ENCODE data around the gene PFDN6.
"Not testable (repeated sequence)": the region's sequence is repeated elsewhere in the genome, so short reads cannot be mapped to it uniquely, and the experiment has no call there.

PFDN6 gene

DNA sequence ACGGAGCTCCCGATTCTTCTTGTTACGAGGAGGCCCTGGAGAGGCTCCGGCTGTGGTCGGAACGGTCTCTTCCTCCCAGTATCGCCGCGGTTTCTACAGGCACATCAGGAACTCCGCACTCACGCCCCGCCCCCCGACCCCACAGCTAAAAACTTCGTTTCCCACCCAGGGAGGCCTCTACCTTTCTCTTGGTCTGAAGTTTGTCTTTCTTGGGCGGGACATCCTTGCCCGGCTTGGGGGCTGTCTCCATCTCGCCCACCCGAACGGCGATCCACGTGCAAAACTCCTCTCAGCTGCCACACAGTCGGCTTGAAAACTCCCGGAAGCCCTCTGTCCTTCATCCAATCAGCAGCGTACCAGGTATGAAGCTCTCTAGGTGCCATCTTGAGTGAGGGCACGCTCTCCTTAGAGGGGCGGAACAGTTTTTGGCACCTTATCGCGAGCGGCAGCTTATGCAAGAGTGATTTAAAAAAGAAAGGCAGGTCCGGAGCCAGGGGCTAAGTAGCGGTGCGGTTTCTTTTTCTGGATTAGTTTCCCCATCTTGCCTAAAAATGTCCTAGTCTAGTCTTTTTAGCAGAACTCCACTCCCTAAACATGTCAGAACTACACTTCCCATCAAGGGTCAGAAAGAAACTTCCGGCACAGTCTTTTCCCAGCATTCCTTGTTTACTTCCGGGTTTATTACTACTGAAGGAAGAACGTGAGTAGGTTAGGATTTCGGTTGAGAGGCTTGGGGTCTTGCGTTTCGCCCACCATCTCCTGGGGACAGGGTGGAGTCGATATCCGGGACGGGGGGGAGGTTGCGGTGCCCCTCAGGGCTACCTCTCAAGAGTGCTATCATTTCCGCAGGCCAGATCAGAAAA is at the start of gene PFDN6, which contains the start of gene WDR46:
Gene PFDN6, plus strand, starts transcription at position 681 of the 863 bp plus-strand sequence. CDS start 256 bp downstream, outside the sequence.
Gene WDR46, minus strand, starts transcription at position 319 of the 863 bp plus-strand sequence. Its CDS starts 69 bp downstream, at position 250.
- peak; percentile 98 for DNase-seq (ENCODE audit: low spot score)

DNA sequence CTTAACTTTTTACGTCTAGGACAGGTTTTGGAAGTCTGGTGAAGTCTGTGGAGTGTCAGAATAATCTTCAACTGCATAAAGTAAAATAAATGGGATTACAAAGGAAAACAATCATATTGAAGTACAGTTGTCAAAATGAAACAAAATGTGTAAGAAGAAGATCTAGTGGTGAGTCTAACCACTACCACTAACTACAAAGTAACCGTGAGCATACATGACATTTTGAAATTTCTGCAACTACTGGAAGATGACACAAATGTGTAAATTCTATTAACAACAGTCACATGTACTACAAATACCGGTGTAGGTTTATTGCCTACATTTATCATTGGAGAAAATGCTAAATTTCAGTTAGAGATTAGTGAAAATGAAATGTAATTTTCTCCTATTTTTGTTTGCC is 47.4 kb upstream of the PFDN6 start:
- DNase-seq (ENCODE audit: low spot score): no peak

DNA sequence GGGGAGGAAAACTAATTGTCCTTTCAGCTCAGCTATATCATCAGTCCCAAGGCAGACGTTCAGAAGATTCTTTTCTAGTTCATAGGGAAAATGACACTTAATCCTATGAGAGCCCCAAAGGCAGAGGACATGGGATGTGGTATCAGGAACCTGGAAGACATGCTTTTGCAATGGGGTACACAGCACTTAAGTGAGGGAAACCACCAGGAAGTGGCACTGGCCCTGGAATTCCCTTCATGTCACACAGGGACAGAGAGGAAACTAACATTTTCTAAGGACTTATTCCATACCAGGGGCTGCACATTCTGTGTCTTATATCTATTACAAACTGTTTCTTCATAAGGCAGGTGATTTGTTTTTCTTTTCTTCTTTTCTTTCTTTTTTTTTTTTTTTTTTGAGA is 45.9 kb upstream of the PFDN6 start:
- no peak for DNase-seq (ENCODE audit: low spot score)

DNA sequence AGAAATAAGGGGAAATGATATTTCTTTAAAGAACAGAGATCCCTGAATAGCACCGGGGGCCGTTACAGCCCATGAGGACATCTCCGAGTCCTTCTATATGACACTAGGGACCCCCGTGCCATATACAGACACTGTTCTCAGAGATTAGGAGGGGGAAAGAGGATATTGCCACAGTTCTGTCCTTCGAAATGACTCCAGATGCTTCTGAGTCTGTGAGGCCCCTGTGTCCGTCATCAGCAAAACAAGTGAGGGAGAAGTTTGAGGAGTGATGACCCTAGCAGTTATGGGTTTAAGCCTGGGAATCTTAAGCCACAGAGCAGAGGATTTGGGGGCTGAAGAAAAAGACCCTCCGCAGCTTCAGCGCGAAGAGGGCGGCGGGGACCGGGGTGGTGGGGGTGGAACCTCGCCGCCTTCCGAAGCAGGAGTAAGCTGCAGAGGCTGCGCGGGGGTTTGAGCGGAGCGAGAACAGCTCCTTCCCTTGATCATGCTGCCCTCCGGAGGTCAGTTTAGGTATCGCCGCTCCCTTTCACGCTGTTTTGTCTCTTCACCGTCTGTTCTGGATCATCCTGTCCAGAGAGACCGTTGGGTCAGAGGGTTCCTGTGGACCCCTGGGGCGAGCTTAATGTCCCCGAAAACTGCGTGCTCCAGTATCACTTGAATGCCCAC is 41.3 kb upstream of the PFDN6 start:
- DNase-seq (ENCODE audit: low spot score): peak; percentile 92

DNA sequence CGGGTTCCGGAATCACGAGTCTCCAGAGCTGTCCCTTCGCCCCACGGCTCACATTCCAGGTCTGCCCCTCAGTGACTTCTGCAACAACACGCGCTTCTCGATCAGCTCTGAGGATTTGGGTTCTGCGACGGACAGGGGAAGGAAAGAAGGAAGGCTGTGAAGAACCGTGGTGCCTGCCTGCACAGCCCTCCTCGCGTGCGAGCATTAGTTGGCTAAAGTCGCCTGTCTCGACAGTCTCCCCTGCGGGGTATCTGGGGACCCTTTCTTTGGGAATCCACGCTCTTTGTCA is 40.8 kb upstream of the PFDN6 start:
- DNase-seq (ENCODE audit: low spot score): no peak

DNA sequence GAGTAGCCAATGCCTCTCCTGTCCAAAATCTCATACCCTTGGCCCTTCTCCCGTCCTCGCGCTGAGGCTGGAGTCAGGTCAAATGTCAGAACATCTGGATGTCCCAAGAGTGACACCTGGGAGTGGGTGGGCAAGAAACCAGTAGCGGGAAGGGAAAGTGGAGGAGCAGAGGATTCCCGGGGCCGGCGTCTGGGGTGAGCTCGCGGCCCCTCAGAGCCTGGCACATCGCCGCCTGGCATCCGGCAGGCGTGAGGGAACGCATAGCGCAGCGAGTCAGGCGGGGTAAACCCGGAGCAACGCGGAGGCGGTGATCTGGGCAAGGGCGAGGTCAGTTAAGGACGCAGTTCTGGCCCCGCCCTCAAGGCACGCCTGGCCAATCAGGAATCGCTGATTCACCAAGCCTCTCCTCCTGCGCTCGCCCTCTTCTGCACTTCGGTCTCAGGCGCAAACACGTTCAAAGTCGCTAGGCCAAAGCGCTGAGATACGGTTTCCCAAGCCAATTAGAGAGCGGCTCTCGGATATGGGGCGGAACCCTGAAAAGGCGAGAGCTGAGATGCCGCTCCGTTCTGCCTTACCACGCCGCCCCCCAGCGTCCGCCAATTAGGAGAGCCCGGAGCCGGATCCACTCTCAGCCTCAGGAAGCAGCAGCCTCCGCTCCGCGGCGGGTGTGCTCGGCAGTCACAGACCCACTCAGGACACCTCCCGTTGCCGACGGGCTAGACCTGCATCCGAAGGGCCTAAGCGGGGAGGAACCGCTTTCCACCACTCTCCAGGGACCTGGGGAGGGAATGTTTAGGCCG is 40.3 kb upstream of the PFDN6 start:
- DNase-seq (ENCODE audit: low spot score): peak; percentile 100

DNA sequence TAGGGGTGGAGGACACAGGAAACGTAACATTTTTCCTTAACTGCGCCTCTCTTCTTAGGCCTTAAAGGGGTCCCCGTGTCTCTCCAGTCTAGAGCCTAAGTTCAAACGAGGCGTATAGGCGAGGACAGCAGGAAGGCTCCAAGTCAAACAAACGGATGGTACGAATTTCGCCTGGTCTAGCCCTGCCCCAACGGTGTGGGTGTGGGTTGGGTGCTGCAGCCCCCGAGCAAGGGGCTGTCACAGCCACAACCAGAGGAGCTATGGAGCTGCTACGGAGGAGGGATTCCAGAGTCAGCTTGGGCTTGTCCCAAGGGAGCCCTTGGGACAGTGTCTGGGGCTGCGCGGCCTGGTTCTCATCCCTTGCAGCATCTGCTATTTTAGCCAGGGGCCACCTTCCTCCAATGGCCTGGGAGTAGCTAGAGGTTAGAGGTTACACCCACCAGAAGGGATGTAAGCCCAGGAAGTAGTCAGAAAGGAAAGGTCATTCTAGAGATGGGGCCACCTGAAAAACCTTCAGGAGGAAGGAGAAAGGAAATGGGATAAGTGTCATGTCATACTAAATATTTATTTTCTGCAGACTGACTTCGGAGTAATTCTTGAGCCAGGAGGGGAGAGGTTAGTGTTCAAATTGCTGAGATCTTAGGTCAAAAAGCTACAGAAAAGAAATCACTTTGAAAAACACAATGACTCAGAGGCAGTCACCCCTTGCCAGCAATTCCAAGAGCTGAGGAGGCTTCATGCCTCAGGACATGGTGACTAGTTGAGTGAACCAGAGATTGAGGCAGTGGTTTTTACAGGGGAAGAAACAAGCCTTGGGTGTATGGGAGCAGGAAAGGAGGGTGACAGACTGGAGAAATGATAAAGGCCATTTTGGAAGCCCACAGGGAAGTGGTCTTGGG is 39.4 kb upstream of the PFDN6 start:
- no peak for DNase-seq (ENCODE audit: low spot score)

DNA sequence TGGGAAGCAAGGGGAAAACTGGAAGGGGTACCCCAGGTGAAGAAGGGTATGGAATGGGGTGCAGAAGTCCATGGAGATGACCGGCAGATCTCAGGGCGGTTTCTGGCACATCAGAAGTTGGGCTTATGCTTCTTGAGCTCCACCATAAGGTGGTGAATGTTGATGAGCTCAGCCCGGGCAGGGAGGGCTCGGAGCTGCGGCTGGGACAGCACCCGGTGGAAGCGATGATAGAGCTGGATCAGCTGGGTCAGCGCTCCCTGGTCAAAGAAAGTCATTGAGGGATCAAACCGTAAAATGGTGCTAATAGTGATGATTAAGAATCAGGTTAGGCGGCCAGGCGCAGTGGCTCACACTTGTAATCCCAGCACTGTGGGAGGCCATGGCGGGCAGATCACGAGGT is 38.7 kb upstream of the PFDN6 start:
- DNase-seq (ENCODE audit: low spot score): no peak

DNA sequence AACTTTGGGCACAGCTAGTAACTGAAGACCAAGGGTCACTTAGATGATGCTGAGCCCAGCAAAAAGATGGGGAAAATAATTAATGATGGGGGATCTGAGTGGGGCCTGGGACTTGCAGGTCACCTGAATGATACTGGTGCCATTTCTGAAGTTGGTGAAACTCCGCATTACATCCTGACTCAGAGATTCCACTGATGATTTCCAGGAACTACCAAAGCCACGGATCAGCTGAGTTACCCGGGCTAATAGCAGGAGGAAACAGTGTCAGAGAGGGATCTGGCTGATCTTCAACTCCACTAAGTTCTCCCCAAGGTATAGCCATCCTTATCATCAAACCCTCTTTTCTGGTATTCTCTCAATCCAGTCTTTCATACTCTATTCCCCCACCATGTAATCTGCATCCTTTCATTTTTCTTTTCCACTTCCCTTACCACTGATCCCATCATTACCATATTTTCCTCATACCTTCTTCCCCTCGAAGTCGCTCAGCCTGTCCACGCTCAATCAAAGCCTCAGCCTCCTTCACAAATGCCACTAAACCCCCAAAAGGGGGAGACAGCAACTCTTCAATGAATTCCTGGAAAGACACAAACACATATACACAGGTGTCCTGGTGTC is 37.9 kb upstream of the PFDN6 start:
- no peak for DNase-seq (ENCODE audit: low spot score)

DNA sequence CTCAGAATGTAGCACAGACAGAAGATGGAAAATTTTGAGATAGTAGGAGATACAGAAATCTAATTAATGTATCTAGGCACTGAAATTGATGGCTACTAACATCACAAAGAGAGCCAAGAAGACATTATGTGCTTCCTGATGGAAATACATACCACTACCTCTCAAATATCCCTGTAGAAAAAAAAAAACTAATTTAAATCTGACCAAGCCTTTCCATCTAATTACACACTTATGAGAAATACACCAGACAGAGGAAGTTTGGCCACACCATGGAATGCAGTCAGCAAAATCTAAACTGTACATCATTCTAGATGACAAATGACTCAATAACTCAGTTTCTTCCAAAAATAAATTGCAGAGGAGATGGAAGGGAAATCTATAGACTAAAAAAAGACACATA is 36.6 kb upstream of the PFDN6 start:
- no peak for DNase-seq (ENCODE audit: low spot score)

DNA sequence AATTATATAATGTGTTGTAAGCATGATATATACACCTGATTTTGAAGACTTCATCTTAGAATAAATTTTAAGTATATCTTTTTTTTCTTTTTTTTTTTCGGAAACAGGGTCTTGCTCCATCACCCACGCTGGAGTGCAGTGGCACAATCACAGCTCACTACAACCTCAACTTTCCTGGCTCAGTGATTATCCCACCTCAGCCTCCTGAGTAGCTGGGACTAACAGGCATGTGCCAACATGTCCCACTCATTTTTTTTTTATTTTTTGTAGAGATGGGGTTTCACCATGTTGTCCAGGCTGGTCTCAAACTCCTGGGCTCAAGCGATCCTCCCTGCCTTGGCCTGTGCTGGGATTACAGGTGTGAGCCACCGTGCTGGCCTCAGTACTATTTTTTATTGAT is 34.8 kb upstream of the PFDN6 start:
- DNase-seq (ENCODE audit: low spot score): no peak

DNA sequence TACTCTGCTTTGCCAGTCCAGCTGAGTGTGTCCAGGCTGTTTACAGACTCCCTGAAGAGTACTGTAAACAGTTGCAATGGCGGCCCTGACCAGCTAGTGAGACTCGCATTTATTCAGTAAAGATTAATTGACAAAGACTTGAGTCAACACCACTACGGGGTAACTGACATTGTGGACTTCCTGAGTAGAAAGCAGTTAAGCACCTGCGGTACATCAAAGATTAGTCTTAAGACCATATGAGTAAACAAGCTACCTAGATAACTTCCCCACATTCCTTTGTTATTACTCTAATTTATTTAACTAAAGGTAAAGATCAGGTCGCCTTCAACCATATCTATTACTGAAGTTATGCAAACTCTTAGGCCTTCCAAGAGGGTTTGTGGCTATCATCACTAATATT is 30.4 kb upstream of the PFDN6 start:
- no peak for DNase-seq (ENCODE audit: low spot score)

DNA sequence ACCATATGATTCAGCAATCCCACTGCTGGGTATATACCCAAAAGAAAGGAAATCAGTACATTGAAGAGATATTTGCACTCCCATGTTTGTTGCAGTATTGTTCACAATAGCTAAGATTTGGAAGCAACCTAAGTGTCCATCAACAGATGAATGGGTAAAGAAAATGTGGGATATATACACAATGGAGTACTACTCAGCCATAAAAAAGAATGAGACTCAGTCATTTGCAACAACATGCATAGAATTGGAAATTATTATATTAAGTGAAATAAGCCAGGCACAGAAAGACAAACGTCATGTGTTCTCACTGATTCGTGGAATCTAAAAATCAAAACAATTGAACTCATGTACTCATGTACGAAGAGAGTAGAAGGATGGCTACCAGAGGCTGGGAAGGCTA is 26.9 kb upstream of the PFDN6 start:
- DNase-seq (ENCODE audit: low spot score): not testable (repeated sequence)

DNA sequence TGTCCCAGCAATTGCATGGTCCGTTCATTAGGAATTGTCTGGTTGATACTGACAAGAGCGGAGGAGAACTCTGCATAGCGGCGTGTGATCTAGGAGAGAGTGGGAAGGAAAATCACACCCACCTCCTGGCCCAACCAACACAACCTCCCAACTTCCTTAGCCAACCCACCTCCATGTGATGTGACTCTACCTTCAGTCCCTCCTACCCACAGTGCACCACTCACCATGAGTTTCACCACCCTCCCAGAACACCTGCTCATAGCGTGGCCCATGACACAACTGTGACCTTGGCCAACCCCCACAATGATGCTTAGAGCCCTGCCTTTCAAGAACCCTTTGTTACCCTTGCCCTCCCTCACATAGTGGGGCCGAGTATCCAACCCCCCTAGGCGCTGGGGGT is 25.4 kb upstream of the PFDN6 start:
- no peak for DNase-seq (ENCODE audit: low spot score)

DNA sequence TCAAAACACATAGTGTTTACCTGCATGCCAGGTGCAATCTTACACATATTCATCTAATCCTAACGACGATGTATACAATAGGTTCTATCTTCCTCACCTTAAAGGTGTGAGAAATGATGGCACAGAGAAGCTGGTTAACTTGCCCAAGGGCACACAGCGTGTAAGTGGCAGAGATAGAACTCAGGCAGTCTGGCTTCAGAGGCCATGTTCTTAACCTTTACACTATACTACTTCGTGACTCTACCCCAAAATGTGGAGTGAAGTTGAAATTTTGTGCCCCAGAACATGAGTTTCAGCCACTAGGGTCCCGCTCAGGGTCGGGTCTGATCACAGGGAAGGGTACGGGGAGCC is 18.3 kb upstream of the PFDN6 start:
- no peak for DNase-seq (ENCODE audit: low spot score)

DNA sequence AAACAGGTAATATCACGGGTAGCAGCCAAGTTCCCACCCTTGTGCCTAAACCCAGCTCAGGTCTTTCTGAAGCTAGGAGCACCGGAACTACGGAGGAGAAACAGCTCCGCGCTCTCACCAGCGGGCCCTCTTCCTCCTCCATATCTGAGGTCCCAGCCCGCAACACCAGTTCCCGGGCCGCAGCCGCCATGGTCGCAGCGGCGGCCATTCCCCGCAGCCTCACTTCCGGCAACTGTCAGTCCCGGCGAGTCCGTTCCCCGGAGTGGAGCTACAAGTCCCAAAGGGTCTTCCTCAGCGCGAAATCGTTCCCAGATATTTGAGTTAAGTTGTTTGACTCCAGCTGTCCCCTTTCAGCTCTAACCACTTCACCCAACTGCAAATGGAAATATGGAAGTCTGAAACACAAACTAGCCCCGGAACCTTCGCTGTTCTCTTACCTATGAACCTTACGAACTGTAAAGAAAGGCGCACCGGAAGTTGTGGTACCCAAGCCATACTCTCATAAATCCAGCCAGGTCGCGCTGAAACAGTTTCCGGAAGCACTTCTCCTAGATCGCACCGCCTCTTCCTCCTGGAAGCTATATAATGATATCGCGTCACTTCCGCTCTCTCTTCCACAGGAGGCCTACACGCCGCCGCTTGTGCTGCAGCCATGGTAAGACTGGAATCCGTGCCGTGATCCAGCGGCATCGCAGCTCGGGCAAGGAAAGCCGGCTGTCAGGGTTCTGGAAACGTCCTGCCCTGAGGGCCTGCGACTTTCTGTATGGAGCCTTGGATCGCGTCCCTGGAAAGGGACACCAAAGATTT is 17.7 kb upstream of the PFDN6 start, which contains the start of the genes RPS18 and VPS52:
Gene RPS18, plus strand, starts transcription at position 608 of the 807 bp plus-strand sequence. Its CDS starts 45 bp downstream, at position 653.
Gene VPS52, minus strand, starts transcription at position 409 of the 807 bp plus-strand sequence. Its CDS starts 201 bp downstream, at position 208.
- DNase-seq (ENCODE audit: low spot score): peak; percentile 100

DNA sequence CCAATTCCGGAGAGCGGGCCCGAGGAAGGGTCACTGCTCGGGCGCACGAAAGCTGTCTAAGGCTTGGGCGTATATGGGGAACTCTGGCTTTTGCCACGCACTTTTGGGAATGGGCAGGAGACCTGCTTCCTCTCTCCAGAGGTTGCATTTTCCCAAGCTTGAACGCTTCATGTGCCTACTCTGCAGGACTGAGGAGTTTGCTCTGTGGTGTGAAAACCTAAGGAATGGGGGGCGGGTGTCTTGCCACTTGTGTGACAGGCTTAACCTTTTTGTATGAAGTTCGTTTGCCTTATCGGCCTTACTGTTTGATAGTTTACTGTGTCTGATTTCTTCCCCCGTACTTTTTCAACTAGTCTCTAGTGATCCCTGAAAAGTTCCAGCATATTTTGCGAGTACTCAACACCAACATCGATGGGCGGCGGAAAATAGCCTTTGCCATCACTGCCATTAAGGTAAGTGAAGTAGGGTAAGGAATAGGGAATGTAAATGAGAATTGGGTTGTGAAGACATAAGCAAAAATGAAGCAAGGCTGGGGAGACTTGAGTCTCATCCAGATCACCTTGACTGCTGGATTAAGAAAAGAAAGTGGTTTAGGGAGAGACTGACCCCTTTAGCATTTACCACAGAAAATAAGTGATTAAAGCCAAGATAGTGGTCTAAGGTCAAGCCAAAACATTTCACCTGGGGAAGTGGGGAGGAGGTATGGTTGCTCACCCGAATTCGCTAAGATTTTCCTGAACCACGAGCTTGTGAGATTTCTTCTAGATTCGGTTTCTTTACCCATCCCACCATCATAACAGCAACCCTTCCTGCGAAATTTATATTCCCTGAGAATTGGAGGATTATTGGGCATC is 16.9 kb upstream of the PFDN6 start:
- DNase-seq (ENCODE audit: low spot score): no peak

DNA sequence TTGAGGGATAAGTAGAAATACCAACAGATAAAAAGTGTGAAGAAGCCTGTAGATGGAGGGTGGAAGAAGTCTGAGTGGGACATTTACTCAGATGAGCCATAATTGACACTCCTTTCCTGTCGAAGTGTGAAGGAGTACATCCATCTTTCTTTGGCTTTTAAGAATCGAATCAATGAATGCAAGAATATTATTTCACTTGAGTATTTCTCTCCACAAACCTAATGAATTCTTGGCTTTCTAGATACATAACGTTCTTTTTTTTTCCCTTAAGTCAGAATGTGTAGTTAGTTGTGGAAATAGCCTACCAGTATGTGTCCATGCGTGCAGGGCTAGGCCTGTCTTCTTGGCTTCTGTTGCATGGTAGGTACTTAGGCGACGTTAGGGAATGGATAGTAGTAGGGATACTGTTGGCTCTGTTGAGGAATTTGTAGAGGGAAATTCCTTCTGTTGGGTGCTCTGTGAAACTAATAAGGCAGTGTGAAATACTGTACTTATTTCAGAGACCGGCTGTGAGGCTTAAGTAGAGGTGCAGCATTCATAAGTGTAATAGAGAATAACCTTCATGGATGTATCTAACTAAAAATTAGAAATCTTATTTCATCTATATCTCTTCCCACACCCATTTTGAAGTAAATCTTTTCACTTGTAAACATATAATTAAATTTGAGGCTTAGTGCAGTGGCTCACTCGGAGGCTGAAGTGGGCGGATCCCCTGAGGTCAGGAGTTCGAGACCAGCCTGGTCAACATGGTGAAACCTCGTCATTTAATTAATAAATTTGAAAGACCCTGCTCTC is 16.1 kb upstream of the PFDN6 start:
- no peak for DNase-seq (ENCODE audit: low spot score)
